ENCODE data around the gene RMRP.
A peak's percentile ranks its signal among the peaks of the same experiment; 100 is the strongest.
"Not testable (repeated sequence)": the region's sequence is repeated elsewhere in the genome, so short reads cannot be mapped to it uniquely, and the experiment has no call there.

Gene RMRP

DNA sequence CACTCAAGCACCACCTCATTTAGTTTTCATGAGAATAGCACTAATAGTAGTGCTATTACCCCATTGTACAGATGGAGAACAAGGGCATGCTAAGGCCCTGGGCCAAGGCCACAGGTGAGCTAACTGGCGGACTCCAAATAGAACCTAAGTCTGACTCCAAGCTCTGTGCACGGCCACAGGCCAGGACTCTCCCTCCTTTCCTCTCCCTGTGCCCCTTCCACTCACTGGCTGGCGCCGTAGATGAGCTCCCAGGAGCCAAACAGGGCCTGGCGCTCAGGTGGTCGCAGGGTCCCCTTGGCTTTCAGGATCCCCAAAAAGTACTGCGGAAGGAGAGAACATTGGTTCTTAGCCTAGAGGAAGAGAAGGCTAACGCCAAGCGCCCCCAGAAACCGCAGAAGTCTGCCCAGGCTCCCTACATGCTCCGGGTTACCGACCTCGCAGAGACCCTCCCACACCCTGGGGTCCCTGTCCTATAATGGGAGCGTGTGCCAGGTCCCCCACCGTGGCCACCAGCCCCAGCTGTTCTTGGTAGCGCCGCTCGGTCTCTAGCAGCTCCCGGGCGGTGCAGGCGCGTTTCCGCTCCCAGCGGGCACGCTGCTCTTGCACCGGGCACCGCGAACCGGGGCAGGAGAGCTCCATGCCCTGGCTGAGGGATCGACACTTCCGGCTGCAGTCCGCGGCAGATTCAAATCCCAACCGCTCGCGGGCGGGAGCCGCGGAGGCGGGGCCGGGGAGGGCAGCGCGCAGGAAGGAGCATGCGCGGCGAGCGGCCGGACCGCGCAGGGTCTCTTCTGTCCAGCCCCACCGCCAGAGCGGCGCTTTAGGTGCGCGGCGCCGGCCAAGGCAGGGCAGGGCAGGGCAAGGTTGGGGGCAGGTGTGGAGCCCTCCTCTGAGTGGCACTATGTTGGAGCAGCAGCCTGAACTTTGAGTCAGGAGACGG, 7.0 kb upstream of the RMRP start, which contains the start of gene ARHGEF39:
Gene ARHGEF39 (minus strand): TSS at position 665 of the 940 bp plus-strand sequence. CDS start 26 bp downstream, at position 639.
- peak; percentile 74 to 83 for DNase-seq

GRCh38 chr9:35662437-35662836, 4.6 kb upstream of the RMRP start:
- no peak for DNase-seq

- no peak for DNase-seq
These were observed 4.0 kb upstream of the RMRP start for GRCh38 chr9:35661756-35662350.

GRCh38 chr9:35660966-35661415, 3.2 kb upstream of the RMRP start:
- DNase-seq, result no peak

- DNase-seq, result no peak
These were observed 1.5 kb upstream of the RMRP start for GRCh38 chr9:35659340-35659739.

DNA sequence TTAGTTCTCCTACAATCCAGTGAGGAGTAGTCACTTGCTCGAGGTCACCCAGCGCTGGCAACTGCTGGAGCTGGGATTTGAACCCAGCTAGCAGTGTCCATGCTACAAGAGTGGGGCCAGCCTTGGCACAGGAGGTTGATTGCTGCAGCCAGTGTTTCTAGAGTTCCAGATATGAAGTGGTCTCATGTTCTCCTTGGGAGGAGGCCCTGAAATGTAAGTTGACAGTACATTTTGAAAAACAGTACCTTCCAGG, 1.1 kb upstream of the RMRP start:
- no peak for DNase-seq

GRCh38 chr9:35658137-35658967, 533 bp upstream of the RMRP start, which contains the start of gene CCDC107:
Gene CCDC107 (plus strand): TSS chr9:35658292. CDS start chr9:35658380, 88 bp downstream.
- peak; percentile 83 to 84 for DNase-seq

- no peak for DNase-seq
These were observed 831 bp downstream of the RMRP start for GRCh38 chr9:35656831-35657545.

DNA sequence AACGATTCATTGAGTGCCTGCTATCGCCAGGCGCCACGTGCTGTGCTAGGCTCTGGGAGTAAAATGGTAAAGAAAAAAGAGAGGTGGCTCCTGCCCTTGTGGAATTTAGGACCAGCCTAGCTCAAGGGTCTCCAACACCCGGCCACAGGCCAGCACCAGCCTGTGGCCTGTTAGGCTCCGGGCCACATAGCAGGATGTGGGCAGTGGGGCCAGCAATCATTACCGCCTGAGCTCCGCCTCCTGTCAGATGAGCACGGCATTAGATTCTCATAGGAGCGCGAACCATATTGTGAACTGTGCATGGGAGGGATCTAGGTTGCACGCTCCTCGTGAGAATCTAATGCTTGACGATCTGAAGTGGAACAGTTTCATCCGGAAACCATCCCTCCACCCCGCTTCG, 1.5 kb downstream of the RMRP start:
- DNase-seq, result no peak

DNA sequence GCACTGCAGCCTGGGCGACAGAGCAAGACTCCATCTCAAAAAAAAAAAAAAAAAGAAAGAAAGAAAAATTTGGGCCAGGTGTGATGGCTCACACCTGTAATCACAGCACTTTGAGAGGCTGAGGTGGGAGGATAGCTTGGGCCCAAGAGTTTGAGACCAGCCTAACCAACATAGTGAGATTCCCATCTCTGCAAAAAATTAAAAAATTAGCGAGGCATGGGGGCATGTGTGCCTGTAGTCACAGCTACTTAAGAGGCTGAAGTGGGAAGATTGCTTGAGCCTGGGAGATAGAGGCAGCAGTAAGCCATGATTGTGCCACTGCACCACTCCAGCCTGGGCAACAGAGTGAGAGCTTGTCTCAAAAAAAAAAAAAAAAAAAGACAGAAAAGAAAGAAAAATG, 4.2 kb downstream of the RMRP start:
- DNase-seq, result no peak

DNA sequence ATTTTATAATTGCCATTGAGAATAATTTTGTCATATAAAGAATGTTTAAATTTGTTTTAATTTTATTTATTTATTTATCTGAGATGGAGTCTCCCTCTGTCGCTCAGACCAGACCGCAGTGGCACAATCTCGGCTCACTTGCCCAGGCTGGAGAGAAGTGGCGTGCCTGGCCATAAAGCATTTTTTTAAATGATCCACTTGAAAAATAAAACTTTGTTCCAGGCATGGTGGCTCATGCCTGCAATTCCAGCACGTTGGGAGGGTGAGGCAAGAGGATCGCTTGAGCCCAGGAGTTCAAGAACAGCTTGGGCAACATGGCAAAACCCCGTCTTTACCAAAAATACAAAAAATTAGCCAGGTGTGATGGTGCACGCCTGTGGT, 5.0 kb downstream of the RMRP start:
- DNase-seq, result no peak

DNA sequence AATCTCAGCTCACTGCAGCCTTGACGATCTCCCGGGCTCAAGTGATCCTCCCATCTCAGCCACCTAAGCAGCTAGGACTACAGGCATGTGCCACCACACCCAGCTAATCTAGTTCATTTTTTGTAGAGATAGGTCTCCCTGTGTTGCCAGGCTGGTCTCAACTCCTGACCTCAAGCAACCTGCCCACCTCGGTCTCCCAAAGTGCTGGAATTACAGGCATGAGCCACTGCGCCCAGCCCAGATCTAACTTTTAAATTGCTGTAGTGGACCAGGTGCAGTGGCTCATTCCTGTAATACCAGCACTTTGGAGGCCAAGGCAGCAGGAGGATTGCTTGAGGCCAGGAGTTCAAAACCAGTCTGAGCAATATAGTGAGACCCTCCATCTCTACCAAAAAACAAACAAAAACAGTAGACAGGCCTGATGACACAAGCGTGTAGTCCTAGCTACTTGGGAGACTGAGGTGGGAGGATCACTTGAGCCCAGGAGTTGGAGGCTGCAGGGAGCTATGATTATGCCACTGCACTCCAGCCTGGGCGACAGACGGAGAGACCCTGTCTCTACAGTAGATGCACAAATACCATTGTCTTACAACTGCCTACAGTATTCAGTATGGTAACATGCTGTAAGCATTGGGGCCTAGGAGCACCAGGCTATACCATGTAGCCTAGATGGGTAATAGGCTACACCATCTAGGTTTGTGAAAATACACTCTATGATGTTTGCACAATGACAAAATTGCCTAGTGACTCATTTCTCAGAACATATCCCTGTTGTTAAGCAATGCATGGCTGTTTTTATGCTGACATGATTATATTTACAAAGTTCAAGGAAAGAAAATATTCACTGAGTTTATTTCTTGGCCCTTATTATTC, 5.6 kb downstream of the RMRP start:
- DNase-seq, result no peak

DNA sequence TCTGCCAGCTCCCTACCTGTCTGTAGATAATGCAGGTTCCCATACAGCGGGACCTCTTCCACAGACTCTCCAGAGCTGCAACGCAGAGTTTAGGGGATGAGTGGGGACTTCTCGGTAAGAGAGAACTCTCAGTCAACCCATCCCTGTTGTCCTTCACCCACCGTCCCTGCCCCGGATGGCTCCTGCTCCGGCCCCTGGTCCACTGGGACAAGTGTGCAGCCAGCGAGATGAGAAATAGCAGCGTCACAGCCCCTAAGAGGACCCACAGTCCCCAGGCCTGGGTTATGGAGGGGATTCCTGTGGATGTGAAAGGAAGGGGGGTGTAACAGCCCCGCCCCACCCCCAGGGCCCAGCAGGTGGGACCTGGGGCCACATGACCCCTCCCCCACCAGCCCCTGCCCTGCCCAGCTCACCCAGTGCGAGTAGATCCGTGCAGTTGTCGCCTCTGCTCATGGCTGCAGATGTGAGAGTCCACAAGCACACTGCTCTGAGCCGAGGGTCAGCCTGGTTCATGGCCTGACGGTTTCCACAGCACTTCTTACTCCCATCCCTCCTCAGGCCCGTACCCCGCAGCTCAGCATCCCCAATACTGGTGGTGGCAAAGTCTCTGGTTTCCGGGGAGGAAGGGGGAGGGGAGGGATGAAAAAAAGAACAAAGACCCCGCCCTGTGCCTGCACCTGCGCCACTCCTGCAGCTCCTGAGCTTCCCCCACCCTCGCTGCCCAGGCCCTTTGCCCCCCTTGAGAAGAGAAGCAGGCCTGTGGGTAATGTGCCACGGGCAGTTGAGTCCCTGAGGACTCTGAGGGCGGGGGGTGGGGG, 7.3 kb downstream of the RMRP start, which contains the start of gene SIT1:
Gene SIT1 (minus strand): TSS at position 591 of the 818 bp plus-strand sequence. CDS start 78 bp downstream, at position 513.
- DNase-seq, result peak in 1 of 2 donors; percentile 60

- peak; percentile 54 to 63 for DNase-seq
These were observed 8.1 kb downstream of the RMRP start for GRCh38 chr9:35649431-35650340.

DNA sequence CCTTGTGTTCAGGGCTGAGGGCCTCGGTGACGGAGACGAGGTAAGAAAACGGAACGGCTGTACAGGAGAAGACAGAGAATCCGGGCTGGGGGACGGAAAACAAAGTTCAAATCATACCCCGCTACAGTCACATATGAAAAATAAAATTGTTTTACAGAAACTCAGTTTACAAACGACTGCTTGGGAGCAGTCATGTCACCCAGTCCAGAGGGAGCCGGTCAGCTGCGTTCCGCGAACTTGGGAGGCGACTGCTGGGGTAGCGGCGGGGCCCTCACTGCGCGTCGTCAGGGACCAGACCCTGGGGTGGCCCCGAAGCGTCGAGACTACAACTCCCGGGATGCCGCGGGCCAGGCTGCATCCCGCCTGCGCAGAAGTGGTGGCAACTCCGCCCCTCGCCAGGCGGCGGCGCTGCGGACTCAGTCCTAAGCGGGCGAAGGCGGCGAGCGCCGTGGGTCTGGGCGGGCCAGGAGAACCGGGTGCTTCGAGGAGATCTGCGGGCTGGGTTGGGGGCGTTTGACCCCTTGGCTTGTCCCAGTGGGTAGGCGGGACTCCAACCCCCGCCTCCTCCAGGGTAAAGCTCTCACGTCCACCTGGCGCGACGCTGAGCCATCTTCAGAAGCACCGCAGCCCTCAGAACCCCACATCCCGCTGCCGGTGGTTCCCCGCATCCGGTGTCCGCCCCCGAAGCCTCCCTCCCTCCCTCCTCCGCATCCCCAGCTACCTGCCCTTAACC, 11.1 kb downstream of the RMRP start:
- peak; percentile 91 to 94 for DNase-seq

DNA sequence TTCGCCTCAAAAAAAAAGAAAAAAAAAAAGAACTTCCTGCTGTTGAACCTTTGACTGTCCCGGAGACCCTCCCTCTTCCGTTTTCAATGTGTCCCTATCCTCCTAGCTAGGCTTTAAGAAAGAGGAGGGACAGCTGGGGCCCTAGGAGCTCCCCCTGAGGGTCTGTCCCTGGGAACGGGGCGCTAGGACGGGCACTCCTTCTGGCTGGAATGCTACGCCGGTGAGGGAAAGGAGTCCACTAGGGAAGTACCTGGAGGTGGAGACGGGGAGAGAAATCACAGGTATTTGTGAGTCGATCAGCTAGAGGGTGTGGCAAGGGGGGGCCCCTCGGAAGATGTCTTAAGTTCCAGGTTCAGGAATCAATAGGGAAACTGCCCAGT, 11.7 kb downstream of the RMRP start:
- DNase-seq, result no peak

DNA sequence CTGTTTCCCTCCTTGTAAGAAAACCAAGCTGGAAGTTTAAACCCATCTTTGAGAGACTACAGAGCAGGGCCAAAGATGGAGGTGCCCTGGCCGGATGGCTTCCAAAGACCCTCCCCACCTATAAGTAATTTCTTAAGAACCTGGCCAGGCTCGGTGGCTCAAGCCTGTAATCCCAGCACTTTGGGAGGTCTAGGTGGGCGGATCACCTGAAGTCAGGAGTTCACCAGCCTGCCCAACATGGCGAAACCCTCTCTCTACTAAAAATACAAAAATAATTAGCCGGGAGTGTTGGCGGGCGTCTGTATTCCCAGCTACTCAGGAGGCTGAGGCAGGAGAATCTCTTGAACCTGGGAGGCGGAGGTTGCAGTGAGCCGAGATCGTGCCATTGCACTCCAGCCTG, 12.1 kb downstream of the RMRP start:
- not testable (repeated sequence) for DNase-seq

DNA sequence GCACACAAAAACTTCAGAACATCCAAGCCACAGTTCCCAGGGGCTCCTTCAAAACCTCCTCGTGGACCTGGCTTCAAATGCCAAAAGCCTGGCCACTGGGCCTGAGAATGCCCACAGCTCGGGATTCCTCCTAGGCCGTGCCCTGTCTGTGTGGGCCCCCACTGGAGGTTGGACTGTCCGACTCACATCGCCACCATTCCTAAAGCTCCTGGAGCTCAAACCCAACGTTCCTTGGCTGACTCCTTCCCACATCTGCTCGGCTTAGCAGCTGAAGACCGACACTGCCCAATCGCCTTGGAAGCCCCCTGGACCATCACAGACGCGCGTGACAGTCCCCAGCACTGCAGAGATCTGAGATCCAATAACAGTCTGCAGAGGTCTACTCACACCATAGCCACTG, 14.8 kb downstream of the RMRP start:
- no peak for DNase-seq

DNA sequence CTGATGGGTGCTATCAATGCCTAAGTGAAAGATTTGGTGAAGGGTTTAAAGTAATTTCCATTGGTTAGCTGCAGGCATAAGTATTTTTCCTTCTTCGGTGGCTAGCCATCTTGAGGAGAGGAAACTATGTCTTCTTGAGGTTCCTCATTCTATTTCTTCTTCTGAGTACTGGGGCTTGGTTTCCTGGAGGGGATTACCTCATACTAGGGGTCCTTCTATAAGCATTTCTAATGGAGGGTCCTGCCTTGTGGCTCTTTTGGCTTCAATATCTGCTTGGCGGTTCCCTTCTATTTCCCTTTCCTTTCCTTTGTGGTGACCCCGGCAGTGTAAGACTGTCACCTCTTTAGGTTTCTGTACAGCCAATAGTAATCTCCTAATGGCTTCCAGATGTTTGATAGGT, 16.3 kb downstream of the RMRP start:
- not testable (repeated sequence) for DNase-seq

All from stimulated activated CD4-positive, alpha-beta T cell treated with anti-CD3 and anti-CD28 coated beads, Interleukin-2, amount 100 ng/mL, for 24 hours (primary cell).